ENCODE results near the gene EPS8L2. TPM values are rescaled to one million over a fixed set of nuclear protein-coding genes. Genes with fewer than 3 reads are reported as not detected.

EPS8L2 gene
- total and polyA plus RNA-seq, 10 of the 15 experiments (the other 5 are each of a cell fraction or from before 2014, with no cell fraction given) = 0.76 to 20.0 (median 9.7) TPM

DNA sequence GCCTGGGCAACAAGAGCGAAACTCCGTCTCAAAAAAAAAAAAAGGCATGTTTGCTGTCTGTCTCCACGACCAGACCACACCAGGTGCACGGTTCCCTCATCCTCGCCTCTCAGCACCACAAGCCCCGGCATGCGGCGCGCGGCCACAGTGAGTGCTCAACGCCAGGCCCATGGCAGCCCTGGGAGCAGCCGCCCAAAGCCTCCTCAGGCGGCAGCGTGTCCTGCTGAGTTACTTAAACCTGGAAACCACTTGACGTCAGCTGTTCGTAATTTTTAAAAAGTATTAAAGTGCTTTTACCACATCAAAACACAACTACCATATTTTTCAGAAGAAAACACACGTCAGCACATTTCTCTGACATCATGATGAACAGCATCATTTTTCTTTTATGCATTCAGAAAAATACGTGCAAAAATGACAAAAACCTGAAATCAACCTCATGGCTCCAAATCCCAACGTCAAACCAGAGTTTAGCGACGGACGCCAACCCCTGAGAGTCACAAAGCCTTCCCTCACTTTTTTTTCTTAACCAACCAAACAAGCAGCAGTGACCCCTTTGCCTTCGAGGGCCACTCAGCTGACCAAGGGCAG lies 13.1 kb upstream of the EPS8L2 start (continued):
- TF ChIP-seq PRDM15 (CRISPR knock-in tag; IDR thresholded peaks at IDR 0.05) (no peak), MLLT1 (IDR thresholded peaks at IDR 0.05) (no peak), YY1 (IDR thresholded peaks at IDR 0.05; ENCODE audit: low read depth, low read length) (no peak), ZNF207 (IDR thresholded peaks at IDR 0.05; ENCODE audit: borderline replicate concordance) (no peak), NFYA (IDR thresholded peaks at IDR 0.05; ENCODE audit: borderline replicate concordance, low read depth, low read length) (no peak), EZH2 (IDR thresholded peaks at IDR 0.05; ENCODE audit: borderline replicate concordance, control insufficient read depth, low read depth, low read length) (no peak), TAF1 (IDR thresholded peaks at IDR 0.05; ENCODE audit: borderline replicate concordance, low read depth, low read length) (no peak), GATAD2B (conservative IDR thresholded peaks at IDR 0.05; ENCODE audit: low read depth) (no peak), BRCA1 (IDR thresholded peaks at IDR 0.05; ENCODE audit: low read depth, low read length) (no peak), CHD4 (IDR thresholded peaks at IDR 0.05) (no peak), CBX3 (IDR thresholded peaks at IDR 0.05; ENCODE audit: borderline replicate concordance, low read depth) (no peak), KDM1A (IDR thresholded peaks at IDR 0.05; ENCODE audit: borderline replicate concordance) (no peak), BHLHE40 (IDR thresholded peaks at IDR 0.05; ENCODE audit: borderline replicate concordance in 1 of 2, low read depth in 2 of 2, low read length in 1 of 2) (peak in 1 of 2 experiments; percentile 53; a peak in 1 of 4 replicates), FOXM1 (IDR thresholded peaks at IDR 0.05; ENCODE audit: low read depth, low read length) (no peak), NRF1 (conservative IDR thresholded peaks at IDR 0.05; ENCODE audit: low read depth, low read length) (no peak), MEF2A (IDR thresholded peaks at IDR 0.05; ENCODE audit: insufficient read depth, low read depth, low read length) (no peak), SMAD1 (IDR thresholded peaks at IDR 0.05; ENCODE audit: low read depth, partially characterized antibody) (no peak), PBX3 (IDR thresholded peaks at IDR 0.05; ENCODE audit: insufficient replicate concordance, low read depth, low read length) (no peak), ZBED1 (IDR thresholded peaks at IDR 0.05; ENCODE audit: borderline replicate concordance) (no peak), YBX1 (IDR thresholded peaks at IDR 0.05) (no peak), BCL11A (IDR thresholded peaks at IDR 0.05; ENCODE audit: low read depth, low read length) (no peak), CHD1 (IDR thresholded peaks at IDR 0.05; ENCODE audit: low read depth, low read length) (no peak), SMARCA5 (IDR thresholded peaks at IDR 0.05) (no peak), PKNOX1 (IDR thresholded peaks at IDR 0.05) (peak; percentile 70; the same call in 1 of the 2 replicates), ESRRA (IDR thresholded peaks at IDR 0.05; ENCODE audit: low read length) (no peak)

All from GM12878 (cell line).